Left cardiac atrium (tissue), 4 donors: ENCODE measurements around the gene CLEC7A. TPM values are rescaled to one million over a fixed set of nuclear protein-coding genes. Genes with fewer than 3 reads are reported as not detected.

ENCODE experiments used
- ATAC-seq, 2 donors: fragments of 200-7000 bp; cut with Tn5 transposase; one replicate each; pipeline ENCODE4 v1.9.1; 2020; ENCODE audit warnings: mild to moderate bottlenecking in 2 of 2, moderate library complexity in 2 of 2
- DNase-seq: peaks from one replicate; pipeline ENCODE4 v3.0.0-alpha.2; 2020
- intact Hi-C, 2 donors: fragments of 100-400 bp; cut with DNase I; formaldehyde crosslinking; loops; one replicate each; pipeline versions ENCODE4 v1.14.1 to v1.15.1; 2022 to 2023
- total RNA-seq, 2 donors: library from RNA; stranded (reverse); fragmentation: NEBNext Ultra II Directional; extraction: Animal tissue kit (Norgen Biotek cat#: 25700); gene quantifications; one replicate each; pipeline ENCODE4 v1.2.1, GENCODE V29; 2021
- donor health status: DM: no; HTN: yes; CAD: no.
- donor health status: DM: no; HTN: yes; CAD: no; lungs with severe emphysema.
- donor health status: DM: yes; HTN: yes; CAD: no.
- donor health status: Dilated cardiomyopathy.

The CLEC7A gene
- total RNA-seq, 2 donors from 2014 or later = 7.4 to 10.4 TPM

GRCh38 chr12:10067264-10067663 lies 62.7 kb downstream of the CLEC7A start:
- ATAC-seq = no peak
- intact Hi-C loops = no loop called here
- DNase-seq = no peak

Other genes starting within 250 kb of the CLEC7A start
- gene KLRF2, start 248.7 kb downstream of the CLEC7A start, total RNA-seq = not detected
- gene CLEC2A, start 197.8 kb downstream of the CLEC7A start, total RNA-seq = not detected
- 10 to 100 TPM in 1 of 2 donors, 1 to 10 TPM in 1; 2.8 to 17.8 TPM for gene CLEC12A, start 158.8 kb downstream of the CLEC7A start, total RNA-seq
- not detected for gene CLEC1B, start 131.1 kb downstream of the CLEC7A start, total RNA-seq
- under 1 TPM in 1 of 2 donors, not detected in 1; 0.24 TPM for gene CLEC12B, start 119.6 kb downstream of the CLEC7A start, total RNA-seq
- not detected for gene CLEC9A, start 99.5 kb downstream of the CLEC7A start, total RNA-seq
- 1 to 10 TPM; 3.9 to 4.6 TPM for gene CLEC1A, start 31.2 kb downstream of the CLEC7A start, total RNA-seq
- gene OLR1, start 41.9 kb upstream of the CLEC7A start, total RNA-seq = under 1 TPM in 1 of 2 donors, not detected in 1; 0.60 TPM
- not detected for gene TMEM52B, start 48.8 kb upstream of the CLEC7A start, total RNA-seq
- gene GABARAPL1, start 82.7 kb upstream of the CLEC7A start, total RNA-seq = 100 to 1,000 TPM; 167 to 280 TPM
- gene KLRD1, start 177.7 kb upstream of the CLEC7A start, total RNA-seq = 1 to 10 TPM; 2.4 to 3.6 TPM